ENCODE data around the gene NAA11. TPM values are rescaled to one million over a fixed set of nuclear protein-coding genes. Genes with fewer than 3 reads are reported as not detected.

Gene NAA11
- total RNA-seq, 1 experiment from 2014 or later, result not detected

GRCh38 chr4:79272761-79273160, 53.1 kb downstream of the NAA11 start:
- DNase-seq (ENCODE audit: low spot score), result no peak
- in situ Hi-C loops (cut with HindIII; ENCODE audit: low sequenced_read_pairs), result no loop called here

GRCh38 chr4:79272126-79272525, 53.7 kb downstream of the NAA11 start:
- in situ Hi-C loops (cut with HindIII; ENCODE audit: low sequenced_read_pairs), result no loop called here
- DNase-seq (ENCODE audit: low spot score), result no peak

DNA sequence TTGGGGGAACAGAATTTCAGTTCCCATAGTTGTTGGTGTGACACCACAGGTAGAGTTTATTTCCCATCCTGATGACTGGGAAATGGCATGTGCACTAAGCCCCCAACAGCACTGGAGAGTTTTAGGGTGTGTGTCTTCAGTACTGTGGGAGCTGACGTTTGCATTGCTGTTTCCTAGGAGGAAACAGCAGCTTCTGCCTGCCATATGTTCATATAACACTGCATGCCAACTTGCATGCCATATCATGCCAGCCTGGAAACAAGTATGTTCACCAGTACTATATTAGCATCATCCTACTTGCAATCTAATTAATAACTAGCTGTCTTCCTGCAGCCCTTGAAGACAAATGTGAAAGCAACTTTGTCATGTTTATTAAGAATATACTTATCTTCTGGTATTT, 58.2 kb downstream of the NAA11 start:
- in situ Hi-C loops (cut with HindIII; ENCODE audit: low sequenced_read_pairs), result no loop called here

More for the DNA sequence above, 58.2 kb downstream of the NAA11 start:
- DNase-seq (ENCODE audit: low spot score), result peak; percentile 38

Other genes starting within 250 kb of the NAA11 start
- gene GK2, start 82.2 kb upstream of the NAA11 start, total RNA-seq (2014; rRNA removed; shearing (Covaris generic)), result not detected in 2 replicates

All from G401 (cell line).